Measurements from ENCODE around the gene CDK5RAP2.
A peak's percentile ranks its signal among the peaks of the same experiment; 100 is the strongest.

Gene CDK5RAP2

GRCh38 chr9:120402741-120403542 lies 177.0 kb downstream of the CDK5RAP2 start:
- no peaks in the 10 kb centered on the region for H3K27me3 ChIP-seq (ENCODE audit: insufficient read depth, poor library complexity, severe bottlenecking)
- DNase-seq (ENCODE audit: low read depth in 1 of 2, low spot score in 1 of 2) = peak; percentile 69 to 74
- H3K27ac ChIP-seq (replicated peaks) = no peak overlapping the region; the same call in 1 of the 2 replicates
- H3K4me3 ChIP-seq (replicated peaks; ENCODE audit: insufficient read depth, low read length) = no peak overlapping the region
- no peak; the same call in 1 of the 2 replicates for TF ChIP-seq GABPA (IDR thresholded peaks at IDR 0.05; ENCODE audit: low read depth)
- TF ChIP-seq POLR2AphosphoS5 (IDR thresholded peaks at IDR 0.05; ENCODE audit: low read depth) = no peak
- TF ChIP-seq CTCF (IDR thresholded peaks at IDR 0.05; ENCODE audit: insufficient read depth, low read length) = no peak
- no peak for TF ChIP-seq SPI1 (IDR thresholded peaks at IDR 0.05; ENCODE audit: borderline replicate concordance, low read depth)
- TF ChIP-seq REST (IDR thresholded peaks at IDR 0.05; ENCODE audit: insufficient replicate concordance, low read depth) = no peak

GRCh38 chr9:120399940-120400339 lies 180.0 kb downstream of the CDK5RAP2 start:
- no peak for DNase-seq (ENCODE audit: low read depth in 1 of 2, low spot score in 1 of 2)
- TF ChIP-seq CTCF (IDR thresholded peaks at IDR 0.05; ENCODE audit: insufficient read depth, low read length) (no peak), POLR2AphosphoS5 (IDR thresholded peaks at IDR 0.05; ENCODE audit: low read depth) (no peak), SPI1 (IDR thresholded peaks at IDR 0.05; ENCODE audit: borderline replicate concordance, low read depth) (no peak), REST (IDR thresholded peaks at IDR 0.05; ENCODE audit: insufficient replicate concordance, low read depth) (no peak), GABPA (IDR thresholded peaks at IDR 0.05; ENCODE audit: low read depth) (no peak)
- H3K27ac ChIP-seq (replicated peaks) = no peak overlapping the region

DNA sequence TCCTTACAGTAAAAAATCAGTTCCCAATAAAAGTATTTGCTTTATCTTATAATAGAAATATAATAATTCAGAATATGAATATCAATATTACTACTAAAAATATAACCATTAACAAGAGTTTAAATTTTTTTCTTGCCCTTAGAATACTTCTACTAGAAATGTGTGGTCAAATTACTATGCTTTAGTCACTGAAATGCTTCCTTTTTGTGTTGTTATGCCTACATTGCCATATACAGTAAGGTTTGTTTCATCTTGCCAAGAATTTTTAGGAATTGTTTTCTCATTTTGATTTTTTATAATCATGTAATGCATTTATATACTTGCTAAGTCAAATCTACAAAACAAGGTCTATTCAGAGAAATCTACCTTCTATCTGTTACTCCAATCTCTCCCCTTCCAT lies 181.7 kb downstream of the CDK5RAP2 start:
- TF ChIP-seq GABPA (IDR thresholded peaks at IDR 0.05; ENCODE audit: low read depth) = no peak
- no peak for TF ChIP-seq REST (IDR thresholded peaks at IDR 0.05; ENCODE audit: insufficient replicate concordance, low read depth)
- no peak for TF ChIP-seq CTCF (IDR thresholded peaks at IDR 0.05; ENCODE audit: insufficient read depth, low read length)
- no peak for TF ChIP-seq SPI1 (IDR thresholded peaks at IDR 0.05; ENCODE audit: borderline replicate concordance, low read depth)
- TF ChIP-seq POLR2AphosphoS5 (IDR thresholded peaks at IDR 0.05; ENCODE audit: low read depth) = no peak
- H3K27me3 ChIP-seq (ENCODE audit: insufficient read depth, poor library complexity, severe bottlenecking) = no peaks in the 10 kb centered on the region
- DNase-seq (ENCODE audit: low read depth in 1 of 2, low spot score in 1 of 2) = no peak
- H3K4me3 ChIP-seq (replicated peaks; ENCODE audit: insufficient read depth, low read length) = no peak overlapping the region
- no peak overlapping the region for H3K27ac ChIP-seq (replicated peaks)

More at GRCh38 chr9:120399940-120400339, 180.0 kb downstream of the CDK5RAP2 start:
- no peak overlapping the region for H3K4me3 ChIP-seq (replicated peaks; ENCODE audit: insufficient read depth, low read length)
- no peaks in the 10 kb centered on the region for H3K27me3 ChIP-seq (ENCODE audit: insufficient read depth, poor library complexity, severe bottlenecking)
